Measurements from ENCODE around the gene MKNK2. TPM values are rescaled to one million over a fixed set of nuclear protein-coding genes. Genes with fewer than 3 reads are reported as not detected.

Gene MKNK2
- polyA plus RNA-seq, 1 donor from 2014 or later, result 27.6 TPM

GRCh38 chr19:2050349-2050990 is 574 bp downstream of the MKNK2 start:
- Histone ChIP-seq H3F3A (ENCODE audit: insufficient read depth, low read length, poor library complexity, severe bottlenecking) (no peaks in the 10 kb centered on the region), H3K27me3 (ENCODE audit: insufficient read depth, low read depth, low read length) (no peaks in the 10 kb centered on the region), H3K4me2 (ENCODE audit: low read length) (peak overlapping the region; percentile 97), H3K4me3 (ENCODE audit: low read length) (peak overlapping the region; percentile 98), H2AFZ (ENCODE audit: low read depth, low read length) (no peak overlapping the region), H3K9me2 (ENCODE audit: insufficient read depth, low read length) (no peaks in the 10 kb centered on the region), H3K27ac (ENCODE audit: low read length) (peak overlapping the region; percentile 16), H4K20me1 (ENCODE audit: insufficient read depth) (peaks cover 6% of the 10 kb centered on the region), H3K9ac (ENCODE audit: low read length) (peak overlapping the region; percentile 82), H3K9me3 (ENCODE audit: low read length) (no peaks in the 10 kb centered on the region), H3K36me3 (ENCODE audit: insufficient read depth, low read length) (no peaks in the 10 kb centered on the region), H3K79me2 (replicated peaks; ENCODE audit: insufficient read depth, low read length) (peaks cover 29% of the 10 kb centered on the region)
- no peak for TF ChIP-seq MXI1 (conservative IDR thresholded peaks at IDR 0.05; ENCODE audit: poor library complexity, severe bottlenecking)
- TF ChIP-seq EZH2 (IDR thresholded peaks at IDR 0.05; ENCODE audit: borderline replicate concordance, insufficient read depth, low read length, poor library complexity, severe bottlenecking), result no peak
- TF ChIP-seq POLR2AphosphoS5 (IDR thresholded peaks at IDR 0.05), result no peak
- no peak for TF ChIP-seq TAF1 (IDR thresholded peaks at IDR 0.05; ENCODE audit: low read depth)
- TF ChIP-seq SMC3 (conservative IDR thresholded peaks at IDR 0.05; ENCODE audit: poor library complexity), result no peak
- TF ChIP-seq EP300 (conservative IDR thresholded peaks at IDR 0.05; ENCODE audit: poor library complexity, severe bottlenecking), result no peak
- no peak for TF ChIP-seq CTCF (IDR thresholded peaks at IDR 0.05; ENCODE audit: poor library complexity, severe bottlenecking)
- TF ChIP-seq RAD21 (conservative IDR thresholded peaks at IDR 0.05), result no peak
- no peak for TF ChIP-seq REST (IDR thresholded peaks at IDR 0.05; ENCODE audit: borderline replicate concordance)

GRCh38 chr19:2049741-2050348 is 1.2 kb downstream of the MKNK2 start:
- peak overlapping the region; percentile 82 for H3K9ac ChIP-seq (ENCODE audit: low read length)
- H4K20me1 ChIP-seq (ENCODE audit: insufficient read depth), result peaks cover 6% of the 10 kb centered on the region
- TF ChIP-seq CTCF (IDR thresholded peaks at IDR 0.05; ENCODE audit: poor library complexity, severe bottlenecking) (no peak), SMC3 (conservative IDR thresholded peaks at IDR 0.05; ENCODE audit: poor library complexity) (no peak), EP300 (conservative IDR thresholded peaks at IDR 0.05; ENCODE audit: poor library complexity, severe bottlenecking) (no peak), MXI1 (conservative IDR thresholded peaks at IDR 0.05; ENCODE audit: poor library complexity, severe bottlenecking) (no peak), TAF1 (IDR thresholded peaks at IDR 0.05; ENCODE audit: low read depth) (no peak), RAD21 (conservative IDR thresholded peaks at IDR 0.05) (no peak), EZH2 (IDR thresholded peaks at IDR 0.05; ENCODE audit: borderline replicate concordance, insufficient read depth, low read length, poor library complexity, severe bottlenecking) (no peak), POLR2AphosphoS5 (IDR thresholded peaks at IDR 0.05) (no peak), REST (IDR thresholded peaks at IDR 0.05; ENCODE audit: borderline replicate concordance) (no peak)
- no peaks in the 10 kb centered on the region for H3K36me3 ChIP-seq (ENCODE audit: insufficient read depth, low read length)
- no peaks in the 10 kb centered on the region for H3K27me3 ChIP-seq (ENCODE audit: insufficient read depth, low read depth, low read length)
- H3K9me3 ChIP-seq (ENCODE audit: low read length), result no peaks in the 10 kb centered on the region
- no peak overlapping the region for H2AFZ ChIP-seq (ENCODE audit: low read depth, low read length)
- H3K79me2 ChIP-seq (replicated peaks; ENCODE audit: insufficient read depth, low read length), result peaks cover 29% of the 10 kb centered on the region
- H3K4me2 ChIP-seq (ENCODE audit: low read length), result peak overlapping the region; percentile 97
- H3K4me3 ChIP-seq (ENCODE audit: low read length), result peak overlapping the region; percentile 98
- H3K9me2 ChIP-seq (ENCODE audit: insufficient read depth, low read length), result no peaks in the 10 kb centered on the region
- no peaks in the 10 kb centered on the region for H3F3A ChIP-seq (ENCODE audit: insufficient read depth, low read length, poor library complexity, severe bottlenecking)
- H3K27ac ChIP-seq (ENCODE audit: low read length), result peak overlapping the region; percentile 16
